GM12892 (cell line): Measurements from ENCODE around the gene TTC33.
A peak's percentile ranks its signal among the peaks of the same experiment; 100 is the strongest.

Experiments used
- DNase-seq: peaks from one replicate; pipeline ENCODE4 v3.0.0; 2011; ENCODE audit not compliant: insufficient read length
- FAIRE-seq: peaks from 2 replicates; lab custom pipeline; 2011; peaks lifted over from hg19 to GRCh38; lab: Jason Lieb, UNC
- POLR2A ChIP-seq: IDR thresholded peaks from 2 replicates; pipeline ENCODE4 v1.6.1; 2011; ENCODE audit warnings: low read depth, low read length, control low read depth
- POLR2AphosphoS5 ChIP-seq: IDR thresholded peaks from 2 replicates; pipeline ENCODE4 v1.6.1; 2011; ENCODE audit warnings: low read depth, low read length, control low read depth
- TAF1 ChIP-seq: IDR thresholded peaks from 2 replicates; pipeline ENCODE4 v1.6.1; 2011; ENCODE audit warnings: low read depth, mild to moderate bottlenecking, control low read depth, low read length, borderline replicate concordance

The TTC33 gene

GRCh38 chr5:40775846-40776657 is 20.3 kb upstream of the TTC33 start:
- TF ChIP-seq TAF1 (no peak), POLR2AphosphoS5 (no peak), POLR2A (no peak)
- no peak for FAIRE-seq
- DNase-seq: no peak

GRCh38 chr5:40775085-40775845 is 19.5 kb upstream of the TTC33 start:
- FAIRE-seq: no peak
- no peak for TF ChIP-seq TAF1
- no peak for TF ChIP-seq POLR2AphosphoS5
- no peak for TF ChIP-seq POLR2A
- no peak for DNase-seq

- DNase-seq (no peak), FAIRE-seq (no peak)
- no peak for TF ChIP-seq POLR2AphosphoS5
- no peak for TF ChIP-seq TAF1
- no peak for TF ChIP-seq POLR2A
These were observed 18.9 kb upstream of the TTC33 start for GRCh38 chr5:40774623-40775022.

GRCh38 chr5:40770764-40771163 is 15.0 kb upstream of the TTC33 start:
- no peak for TF ChIP-seq TAF1
- no peak for TF ChIP-seq POLR2AphosphoS5
- TF ChIP-seq POLR2A: no peak
- FAIRE-seq (no peak), DNase-seq (no peak)

GRCh38 chr5:40762705-40763104 is 6.9 kb upstream of the TTC33 start:
- TF ChIP-seq POLR2AphosphoS5 (no peak), TAF1 (no peak), POLR2A (no peak)
- DNase-seq (no peak), FAIRE-seq (no peak)

DNA sequence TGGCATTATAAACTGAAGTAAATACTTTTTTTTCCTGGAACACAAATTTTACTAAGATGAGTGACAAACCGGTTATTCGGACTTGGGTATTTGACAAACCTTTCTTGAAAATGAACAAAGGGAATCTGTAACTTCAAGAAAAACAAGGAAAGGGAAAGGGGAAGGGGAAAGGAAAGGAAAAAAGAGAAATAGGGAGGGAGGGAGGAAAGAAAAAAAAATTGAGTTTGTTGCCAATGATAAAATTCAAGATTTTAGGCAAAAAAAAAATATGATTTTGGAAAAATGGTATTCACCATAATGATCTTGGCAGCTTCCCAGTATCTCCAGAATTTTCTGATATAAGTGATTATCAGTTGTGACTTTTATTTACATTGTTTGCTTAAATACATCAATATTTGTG is 1.6 kb upstream of the TTC33 start:
- FAIRE-seq: no peak
- DNase-seq: no peak
- TF ChIP-seq POLR2A (no peak), TAF1 (no peak), POLR2AphosphoS5 (no peak)

GRCh38 chr5:40755093-40755406 is 711 bp downstream of the TTC33 start:
- FAIRE-seq (no peak), DNase-seq (peak; percentile 25)
- TF ChIP-seq TAF1 (no peak), POLR2A (no peak), POLR2AphosphoS5 (no peak)

DNA sequence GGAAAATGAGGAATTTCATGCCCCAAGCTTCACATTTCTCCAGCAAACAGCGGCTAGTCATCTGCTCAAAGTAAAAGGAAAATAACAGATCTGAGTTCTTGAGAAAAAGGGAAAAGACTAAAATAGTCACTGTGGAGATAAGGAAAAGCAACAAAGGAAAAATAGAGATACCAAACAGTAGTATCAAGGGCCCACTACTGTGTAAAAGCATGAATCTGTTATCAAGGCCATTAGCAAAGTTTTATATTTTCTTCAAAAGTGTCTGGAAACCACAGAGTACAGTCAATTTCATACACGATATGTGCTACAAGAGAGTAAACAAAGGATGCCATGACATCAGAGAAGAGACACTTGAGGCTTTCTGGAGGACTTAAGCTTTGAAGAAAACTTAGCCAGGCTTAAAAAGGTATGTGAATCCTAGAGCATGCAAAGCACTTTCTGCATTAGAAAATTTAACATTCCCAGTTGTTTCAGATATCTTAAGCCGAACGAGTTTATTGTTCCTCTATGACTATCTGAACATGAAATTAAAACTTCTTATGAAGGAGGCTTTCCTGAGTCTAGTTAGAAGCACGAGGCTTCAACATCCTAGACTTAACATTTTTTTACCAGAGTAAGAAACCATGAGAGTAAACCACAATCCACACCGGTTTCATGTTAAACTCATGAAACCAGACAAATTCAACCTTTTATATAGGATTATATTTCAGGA is 1.2 kb downstream of the TTC33 start:
- TF ChIP-seq TAF1 (no peak), POLR2A (no peak), POLR2AphosphoS5 (no peak)
- DNase-seq (peak; percentile 8), FAIRE-seq (no peak)

- DNase-seq (no peak), FAIRE-seq (no peak)
- TF ChIP-seq TAF1 (no peak), POLR2A (no peak), POLR2AphosphoS5 (no peak)
These were observed 9.1 kb downstream of the TTC33 start for GRCh38 chr5:40746703-40747102.

DNA sequence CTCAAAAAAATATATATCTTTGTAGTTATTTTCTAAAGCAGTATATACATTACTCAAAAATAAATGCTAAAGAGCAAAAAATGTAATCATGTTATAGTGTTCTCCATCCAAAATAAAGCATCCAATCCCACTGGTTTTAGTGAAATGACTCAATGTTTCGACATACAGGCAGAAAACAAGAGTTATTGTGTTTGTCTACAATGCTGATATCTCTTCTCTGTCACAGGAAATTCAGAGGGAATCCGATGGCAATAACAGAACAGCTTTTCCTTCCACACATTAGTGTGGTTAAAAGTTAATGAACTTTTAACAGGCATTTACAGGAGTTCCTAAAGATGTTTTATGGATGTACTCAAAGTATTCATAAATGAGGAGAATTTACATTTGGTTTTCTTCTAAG is 12.0 kb downstream of the TTC33 start:
- DNase-seq: no peak
- FAIRE-seq: no peak
- no peak for TF ChIP-seq TAF1

DNA sequence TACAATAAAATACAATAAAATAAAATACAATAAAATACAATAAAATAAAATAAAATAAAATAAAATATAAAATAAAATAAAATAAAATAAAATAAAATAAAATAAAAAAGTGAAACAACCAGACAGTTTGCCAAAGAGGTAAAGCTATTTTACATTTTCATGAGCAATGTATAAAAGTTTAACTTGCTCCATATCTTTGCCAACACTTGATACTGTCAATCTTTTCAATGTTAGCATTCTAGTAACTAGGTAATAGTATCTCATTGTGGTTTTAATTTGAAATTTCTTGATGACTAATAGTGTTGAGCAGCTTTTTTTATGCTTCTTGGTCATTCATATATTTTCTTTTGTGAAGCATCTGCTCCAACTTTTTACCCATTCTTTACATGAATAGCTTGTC is 17.3 kb downstream of the TTC33 start:
- FAIRE-seq (no peak), DNase-seq (no peak)
- no peak for TF ChIP-seq POLR2A
- no peak for TF ChIP-seq TAF1
- TF ChIP-seq POLR2AphosphoS5: no peak
